Activated naive CD8-positive, alpha-beta T cell treated with anti-CD3 and anti-CD28 coated beads, Interleukin-2, amount 10 ng/mL, durations not matched to agents 7 days and 5 days (primary cell): ENCODE measurements around the gene HYCC1. TPM values are rescaled to one million over a fixed set of nuclear protein-coding genes. Genes with fewer than 3 reads are reported as not detected.

Experiments used
- total RNA-seq, 2 experiments: library from RNA; stranded (reverse); gene quantifications; one replicate each; pipeline ENCODE4 v1.2.3, GENCODE V29; 2021

HYCC1 gene
- total RNA-seq, 2 experiments from 2014 or later = 49.5 to 49.7 TPM

Other genes starting within 250 kb of the HYCC1 start
- gene TOMM7, start 191.3 kb downstream of the HYCC1 start, total RNA-seq = 100 to 1,000 TPM; 379 to 390 TPM
- 10 to 100 TPM; 18.8 to 20.1 TPM for gene KLHL7, start 91.7 kb upstream of the HYCC1 start, total RNA-seq
- gene NUP42, start 167.9 kb upstream of the HYCC1 start, total RNA-seq = 10 to 100 TPM; 39.2 to 43.4 TPM
- gene GPNMB, start 232.6 kb upstream of the HYCC1 start, total RNA-seq = 10 to 100 TPM; 19.5 to 25.3 TPM